Nephron progenitor cell (in vitro differentiated cells): ENCODE data around the gene TMEM184A.

Experiments
- DNase-seq: peaks from one replicate; pipeline ENCODE4 v3.0.0; 2021
- H3K27ac Mint-ChIP-seq: 2 replicates; pipeline ENCODE4 v1.8.0; 2021; ENCODE audit warnings: mild to moderate bottlenecking, moderate library complexity, mixed read lengths
- H3K27me3 Mint-ChIP-seq: 2 replicates; pipeline ENCODE4 v1.8.0; 2021; ENCODE audit warnings: mild to moderate bottlenecking, low read depth, mixed read lengths; ENCODE audit not compliant: poor library complexity
- H3K36me3 Mint-ChIP-seq: 2 replicates; pipeline ENCODE4 v1.8.0; 2021; ENCODE audit warnings: low read depth, mixed read lengths
- H3K4me1 Mint-ChIP-seq: 2 replicates; pipeline ENCODE4 v1.8.0; 2021; ENCODE audit warnings: mixed read lengths
- H3K4me3 Mint-ChIP-seq: 2 replicates; pipeline ENCODE4 v1.8.0; 2021; ENCODE audit warnings: mild to moderate bottlenecking, moderate library complexity, mixed read lengths
- H3K9me3 Mint-ChIP-seq: 2 replicates; pipeline ENCODE4 v1.8.0; 2021; ENCODE audit warnings: mild to moderate bottlenecking, moderate library complexity, mixed read lengths
- CTCF ChIP-seq: fragments of 200-600 bp; sonication (generic); IDR thresholded peaks from 2 replicates; pipeline ENCODE4 v1.5.0; 2021; ENCODE audit warnings: antibody characterized with exemption

TMEM184A gene

GRCh38 chr7:1537535-1538412 lies 18.2 kb downstream of the TMEM184A start:
- H3K27me3 Mint-ChIP-seq, result peaks cover 6% of the 10 kb centered on the region
- DNase-seq, result peak; percentile 74
- H3K27ac Mint-ChIP-seq, result peak overlapping the region; percentile 94
- H3K4me1 Mint-ChIP-seq, result peaks cover 45% of the 10 kb centered on the region
- no peaks in the 10 kb centered on the region for H3K9me3 Mint-ChIP-seq
- H3K4me3 Mint-ChIP-seq, result no peak overlapping the region
- H3K36me3 Mint-ChIP-seq, result no peaks in the 10 kb centered on the region
- TF ChIP-seq CTCF, result no peak

- H3K36me3 Mint-ChIP-seq, result no peaks in the 10 kb centered on the region
- peaks cover 45% of the 10 kb centered on the region for H3K4me1 Mint-ChIP-seq
- H3K4me3 Mint-ChIP-seq, result peak overlapping the region; percentile 52
- peak; percentile 87 for DNase-seq
- H3K27ac Mint-ChIP-seq, result no peak overlapping the region
- H3K9me3 Mint-ChIP-seq, result no peaks in the 10 kb centered on the region
- peaks cover 12% of the 10 kb centered on the region for H3K27me3 Mint-ChIP-seq
- no peak for TF ChIP-seq CTCF
Measured at GRCh38 chr7:1536743-1537534, 19.1 kb downstream of the TMEM184A start.

- H3K27me3 Mint-ChIP-seq, result peaks cover 18% of the 10 kb centered on the region
- no peak overlapping the region for H3K27ac Mint-ChIP-seq
- H3K4me3 Mint-ChIP-seq, result peak overlapping the region; percentile 52
- TF ChIP-seq CTCF, result no peak
- H3K36me3 Mint-ChIP-seq, result no peaks in the 10 kb centered on the region
- no peak for DNase-seq
- H3K9me3 Mint-ChIP-seq, result no peaks in the 10 kb centered on the region
- H3K4me1 Mint-ChIP-seq, result peaks cover 50% of the 10 kb centered on the region
Measured at GRCh38 chr7:1536455-1536742, 19.6 kb downstream of the TMEM184A start.

- DNase-seq, result no peak
- H3K27ac Mint-ChIP-seq, result no peak overlapping the region
- H3K27me3 Mint-ChIP-seq, result peaks cover 19% of the 10 kb centered on the region
- H3K36me3 Mint-ChIP-seq, result no peaks in the 10 kb centered on the region
- H3K9me3 Mint-ChIP-seq, result no peaks in the 10 kb centered on the region
- peaks cover 50% of the 10 kb centered on the region for H3K4me1 Mint-ChIP-seq
- peak overlapping the region; percentile 52 for H3K4me3 Mint-ChIP-seq
- TF ChIP-seq CTCF, result no peak
Measured at GRCh38 chr7:1535701-1536454, 20.1 kb downstream of the TMEM184A start.

DNA sequence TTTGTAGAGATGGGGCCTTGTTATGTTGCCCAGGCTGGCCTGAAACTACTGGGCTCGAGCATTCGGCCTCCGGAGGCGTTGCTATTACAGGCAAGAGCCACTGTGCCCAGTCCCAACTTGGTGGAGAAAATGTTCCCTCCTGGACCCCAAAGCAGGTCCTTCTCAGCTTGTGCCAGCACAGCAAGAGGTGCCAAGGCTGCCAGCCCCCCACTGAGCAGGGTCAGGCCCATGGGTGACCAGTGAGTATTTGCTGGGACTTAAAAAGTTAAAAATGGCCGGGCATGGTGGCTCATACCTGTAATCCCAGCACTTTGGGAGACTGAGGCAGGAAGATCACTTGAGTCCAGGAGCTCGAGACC lies 20.9 kb downstream of the TMEM184A start:
- Mint-ChIP-seq H3K27ac (no peak overlapping the region), H3K36me3 (no peaks in the 10 kb centered on the region), H3K27me3 (peaks cover 19% of the 10 kb centered on the region), H3K9me3 (no peaks in the 10 kb centered on the region), H3K4me1 (peaks cover 50% of the 10 kb centered on the region), H3K4me3 (no peak overlapping the region)
- DNase-seq, result no peak
- TF ChIP-seq CTCF, result no peak
